Endothelial cell of umbilical vein (primary cell): Measurements from ENCODE around the gene SPATA2L. TPM values are rescaled to one million over a fixed set of nuclear protein-coding genes. Genes with fewer than 3 reads are reported as not detected.

ENCODE experiments used
- BruUV-seq: library from RNA; stranded (reverse); fragments of 400-500 nt; replicated peaks from 2 replicates; lab custom pipeline; 2021; lab: Mats Ljungman, UMichigan
- CTCF ChIA-PET: fragments of 300-600, 350-600 bp; sonication (Branson Sonifier 250); formaldehyde crosslinking; loops from one replicate; lab custom pipeline; 2021; ENCODE audit warnings: antibody characterized with exemption, inconsistent platforms; lab: Charles Lee
- POLR2A ChIA-PET: fragments of 300-600, 350-600 bp; sonication (Branson Sonifier 250); formaldehyde crosslinking; loops from one replicate; lab custom pipeline; 2021; ENCODE audit warnings: antibody characterized with exemption, inconsistent platforms; lab: Charles Lee
- DNase-seq: peaks from one replicate; pipeline ENCODE4 v3.0.0-alpha.2; 2011; ENCODE audit warnings: low read depth, low spot score
- FAIRE-seq: peaks from 2 replicates; lab custom pipeline; 2011; peaks lifted over from hg19 to GRCh38; lab: Jason Lieb, UNC
- H2AFZ ChIP-seq: 2 replicates; pipeline ENCODE4 v1.6.0; 2012; ENCODE audit warnings: low read depth, low read length, control low read depth, inconsistent platforms
- H3K27ac ChIP-seq: 2 replicates; pipeline ENCODE4 v1.5.1; 2011; ENCODE audit warnings: low read depth, mild to moderate bottlenecking, control low read depth, low read length, moderate library complexity; ENCODE audit not compliant: insufficient read depth
- H3K27me3 ChIP-seq, 2 experiments: 2 replicates each; pipeline versions ENCODE4 v1.6.0 to v1.6.1; 2011; ENCODE audit warnings: low read length in 2 of 2, mixed read lengths in 1 of 2; ENCODE audit not compliant: control insufficient read depth in 2 of 2, insufficient read depth in 2 of 2
- H3K36me3 ChIP-seq, 2 experiments: 2 replicates in 1 of 2; 3 replicates in 1 of 2; pipeline ENCODE4 v1.5.1; 2011; ENCODE audit warnings: low read length in 2 of 2, mild to moderate bottlenecking in 1 of 2, moderate library complexity in 1 of 2; ENCODE audit not compliant: control insufficient read depth in 2 of 2, insufficient read depth in 2 of 2; ENCODE audit errors: extremely low read depth in 1 of 2
- H3K4me1 ChIP-seq: 3 replicates; pipeline ENCODE4 v1.5.1; 2011; ENCODE audit warnings: mild to moderate bottlenecking, low read length; ENCODE audit not compliant: control insufficient read depth, insufficient read depth; ENCODE audit errors: extremely low read depth
- H3K4me2 ChIP-seq: 2 replicates; pipeline ENCODE4 v1.6.1; 2011; ENCODE audit warnings: low read length, control low read depth, mixed read lengths; ENCODE audit not compliant: insufficient read depth
- H3K4me3 ChIP-seq, 3 experiments: fragments of 200-600 bp in 1 of 3; sonication (generic), shearing (Covaris generic) in 1 of 3; replicated peaks in 1 of 3; 2 replicates each; pipeline ENCODE4 v1.5.1; 2011 to 2016; ENCODE audit warnings: control low read depth in 3 of 3, low read length in 3 of 3, mild to moderate bottlenecking in 2 of 3, inconsistent platforms in 1 of 3, low read depth in 1 of 3, moderate library complexity in 1 of 3; ENCODE audit not compliant: insufficient read depth in 1 of 3
- H3K79me2 ChIP-seq: 2 replicates; pipeline ENCODE4 v1.6.0; 2012; ENCODE audit warnings: low read length, inconsistent platforms; ENCODE audit not compliant: control insufficient read depth, insufficient read depth
- H3K9ac ChIP-seq: replicated peaks from 2 replicates; pipeline ENCODE3; 2011; ENCODE audit warnings: low read length, control low read depth; ENCODE audit not compliant: insufficient read depth; ENCODE audit errors: extremely low read depth
- H3K9me1 ChIP-seq: replicated peaks from 3 replicates; pipeline ENCODE4 v1.6.0; 2011; ENCODE audit warnings: mild to moderate bottlenecking, low read length; ENCODE audit not compliant: control insufficient read depth, insufficient read depth; ENCODE audit errors: extremely low read depth
- H3K9me3 ChIP-seq: replicated peaks from 2 replicates; pipeline ENCODE4 v1.5.1; 2012; ENCODE audit warnings: low read length, inconsistent platforms; ENCODE audit not compliant: control insufficient read depth, insufficient read depth
- H4K20me1 ChIP-seq: replicated peaks from 2 replicates; pipeline ENCODE3; 2011; ENCODE audit warnings: mild to moderate bottlenecking, low read length; ENCODE audit not compliant: control insufficient read depth, insufficient read depth; ENCODE audit errors: extremely low read depth
- EZH2 ChIP-seq: IDR thresholded peaks from 2 replicates; pipeline ENCODE4 v1.6.1; 2012; ENCODE audit warnings: borderline replicate concordance, low read depth, mild to moderate bottlenecking, moderate library complexity, low read length, inconsistent platforms; ENCODE audit not compliant: severe bottlenecking
- FOS ChIP-seq: IDR thresholded peaks from 2 replicates; pipeline ENCODE4 v1.6.1; 2011; ENCODE audit warnings: mild to moderate bottlenecking, low read length, moderate library complexity, borderline replicate concordance; ENCODE audit not compliant: insufficient read depth
- GATA2 ChIP-seq: IDR thresholded peaks from 2 replicates; pipeline ENCODE4 v1.7.0; 2011; ENCODE audit warnings: low read depth, mild to moderate bottlenecking, moderate library complexity, mixed read lengths, low read length; ENCODE audit not compliant: insufficient read length, insufficient read depth
- JUN ChIP-seq: IDR thresholded peaks from 2 replicates; pipeline ENCODE4 v1.6.1; 2011; ENCODE audit warnings: borderline replicate concordance, low read depth; ENCODE audit not compliant: insufficient read length, insufficient read depth
- MAX ChIP-seq: IDR thresholded peaks from 2 replicates; pipeline ENCODE4 v1.6.1; 2011; ENCODE audit not compliant: insufficient read depth, insufficient read length
- MYC ChIP-seq: IDR thresholded peaks from one replicate; pipeline ENCODE4 v1.6.1; 2011; ENCODE audit warnings: mild to moderate bottlenecking, low read depth, low read length
- POLR2A ChIP-seq: IDR thresholded peaks from 2 replicates; pipeline ENCODE4 v1.6.1; 2012; ENCODE audit warnings: low read depth, mild to moderate bottlenecking, control low read depth, low read length
- POLR2AphosphoS5 ChIP-seq: IDR thresholded peaks from 2 replicates; pipeline ENCODE4 v1.6.1; 2012; ENCODE audit warnings: low read depth, mild to moderate bottlenecking, control low read depth, low read length, moderate library complexity; ENCODE audit not compliant: insufficient read depth
- dilution Hi-C: fragments of 300-500 bp; cut with MboI; formaldehyde crosslinking; loops from one replicate; pipeline ENCODE4 v1.15.0; 2019; ENCODE audit warnings: low sequenced_read_pairs; ENCODE audit not compliant: extremely low pct_ligation_motif_present
- intact Hi-C: fragments of 100-400 bp; cut with micrococcal nuclease; formaldehyde crosslinking; loops from one replicate; pipeline ENCODE4 v1.10.0; 2022
- polyA plus RNA-seq, 4 experiments: library from polyadenylated mRNA; depleted of rRNA in 3 of 4; stranded (reverse) in 3 of 4; unstranded in 1 of 4; fragments of >200 nt; gene quantifications; 2 replicates each; pipeline versions ENCODE4 v1.2.1 to v1.2.3, GENCODE V29; 2011 to 2012; ENCODE audit warnings: missing spikeins in 1 of 4
- total RNA-seq: library from RNA; stranded (reverse); gene quantifications from 2 replicates; pipeline ENCODE4 v1.2.3, GENCODE V29; 2021

The SPATA2L gene
- total and polyA plus RNA-seq, 2 donors (not counting 3 experiments of a cell fraction or from before 2014, with no cell fraction given) = 7.3 to 7.4 TPM

GRCh38 chr16:89732918-89733242 lies 31.4 kb upstream of the SPATA2L start:
- dilution Hi-C loops = no loop called here
- Histone ChIP-seq H3K4me2 (no peak overlapping the region), H4K20me1 (no peaks in the 10 kb centered on the region), H3K27me3 (no peaks in the 10 kb centered on the region), H3K9me1 (no peaks in the 10 kb centered on the region), H3K27ac (no peak overlapping the region), H2AFZ (no peak overlapping the region), H3K9ac (no peak overlapping the region), H3K36me3 (peaks cover 15 to 61% of the 10 kb centered on the region in 2 experiments), H3K79me2 (peaks cover under 1% of the 10 kb centered on the region), H3K9me3 (no peaks in the 10 kb centered on the region), H3K4me3 (no peak overlapping the region), H3K4me1 (no peaks in the 10 kb centered on the region)
- ChIA-PET POLR2A (no interaction called here), CTCF (interaction anchor here (1.4 kb wide), 1 partner anchor 27 kb away, joined by 8 read pairs; no protein-coding TSS in a partner anchor)
- BruUV-seq = no TSS peak
- FAIRE-seq (peak; percentile 35), DNase-seq (no peak)
- intact Hi-C loops = no loop called here
- no peak for TF ChIP-seq JUN
- no peak for TF ChIP-seq MYC
- no peak for TF ChIP-seq MAX
- TF ChIP-seq EZH2 = no peak
- no peak for TF ChIP-seq POLR2A
- TF ChIP-seq POLR2AphosphoS5 = no peak
- no peak for TF ChIP-seq FOS

- DNase-seq = no peak
- intact Hi-C loops = no loop called here
- peaks cover 4% of the 10 kb centered on the region for H3K79me2 ChIP-seq
- H3K9ac ChIP-seq = no peak overlapping the region
- no peaks in the 10 kb centered on the region for H3K27me3 ChIP-seq
- no TSS peak for BruUV-seq
- no peaks in the 10 kb centered on the region for H3K9me3 ChIP-seq
- H3K4me3 ChIP-seq = no peak overlapping the region
- no peaks in the 10 kb centered on the region for H3K9me1 ChIP-seq
- no peak overlapping the region for H3K4me2 ChIP-seq
- no peaks in the 10 kb centered on the region for H3K4me1 ChIP-seq
- no peak for FAIRE-seq
- ChIA-PET POLR2A (no interaction called here), CTCF (interaction anchor here (0.8 to 1.4 kb wide), 2 partner anchors 9 to 26 kb away, joined by 3 to 8 read pairs; no protein-coding TSS in a partner anchor)
- H4K20me1 ChIP-seq = no peaks in the 10 kb centered on the region
- dilution Hi-C loops = no loop called here
- peaks cover 10 to 59% of the 10 kb centered on the region in 2 experiments for H3K36me3 ChIP-seq
- H3K27ac ChIP-seq = no peak overlapping the region
- TF ChIP-seq POLR2A (no peak), JUN (no peak), GATA2 (no peak), MYC (no peak), EZH2 (no peak), FOS (no peak)
- H2AFZ ChIP-seq = no peak overlapping the region
Measured at GRCh38 chr16:89732142-89732917, 30.8 kb upstream of the SPATA2L start.
